B cell (primary cell): Measurements from ENCODE around the gene HSH2D. TPM values are rescaled to one million over a fixed set of nuclear protein-coding genes. Genes with fewer than 3 reads are reported as not detected.
A peak's percentile ranks its signal among the peaks of the same experiment; 100 is the strongest.

Experiments
- ATAC-seq: fragments of 200-7000 bp; cut with Tn5 transposase; one replicate; pipeline ENCODE4 v1.10.0; 2021; ENCODE audit warnings: low read depth, mild to moderate bottlenecking, moderate number of reproducible peaks, moderate library complexity
- CTCF ChIA-PET: fragments of 350-600 bp; sonication (Branson Sonifier 250); formaldehyde crosslinking; loops from one replicate; lab custom pipeline; 2021; ENCODE audit warnings: antibody characterized with exemption, inconsistent platforms; lab: Charles Lee
- POLR2A ChIA-PET: fragments of 350-600 bp; sonication (Branson Sonifier 250); formaldehyde crosslinking; loops from one replicate; lab custom pipeline; 2021; ENCODE audit warnings: antibody characterized with exemption; lab: Charles Lee
- DNase-seq: peaks from one replicate; pipeline ENCODE4 v3.0.0; 2013
- H2AFZ ChIP-seq: 2 replicates; pipeline ENCODE4 v1.6.1; 2012; ENCODE audit warnings: mild to moderate bottlenecking, low read depth, low read length; ENCODE audit not compliant: insufficient read depth, poor library complexity, severe bottlenecking
- H3K27ac ChIP-seq, 2 donors: 1 replicate in 1 of 2; 2 replicates in 1 of 2; pipeline ENCODE4 v1.5.1; 2012 to 2013; ENCODE audit warnings: low read length in 2 of 2, mild to moderate bottlenecking in 2 of 2, moderate library complexity in 1 of 2
- H3K27me3 ChIP-seq, 4 experiments: fragments of 200-600 bp in 1 of 4; sonication (generic) in 1 of 4; replicated peaks in 1 of 4; 1 replicate in 2 of 4; 2 replicates in 2 of 4; pipeline versions ENCODE4 v1.6.1 to v1.7.0; 2013 to 2016; ENCODE audit warnings: low read length in 3 of 4, mild to moderate bottlenecking in 2 of 4, mixed read lengths in 1 of 4, moderate library complexity in 1 of 4; ENCODE audit not compliant: insufficient read depth in 4 of 4, control insufficient read depth in 3 of 4; ENCODE audit errors: control extremely low read depth in 1 of 4
- H3K36me3 ChIP-seq, 2 experiments: replicated peaks in 1 of 2; 1 replicate in 1 of 2; 2 replicates in 1 of 2; pipeline versions ENCODE4 v1.6.1 to v1.7.1; 2013; ENCODE audit warnings: low read length in 1 of 2; ENCODE audit not compliant: insufficient read depth in 2 of 2, control insufficient read depth in 1 of 2; ENCODE audit errors: control extremely low read depth in 1 of 2, extremely low read depth in 1 of 2
- H3K4me1 ChIP-seq, 2 donors: fragments of 200-600 bp in 1 of 2; sonication (generic) in 1 of 2; 1 replicate in 1 of 2; 2 replicates in 1 of 2; pipeline versions ENCODE4 v1.5.1 to v1.6.1; 2013 to 2017; ENCODE audit warnings: low read length in 2 of 2; ENCODE audit not compliant: control insufficient read depth in 2 of 2, insufficient read depth in 2 of 2
- H3K4me2 ChIP-seq: replicated peaks from 2 replicates; pipeline ENCODE3; 2012; ENCODE audit warnings: mild to moderate bottlenecking, low read depth, low read length; ENCODE audit not compliant: poor library complexity, severe bottlenecking
- H3K4me3 ChIP-seq, 5 experiments: fragments of 200-600 bp in 1 of 5; sonication (generic) in 1 of 5; 1 replicate in 3 of 5; 2 replicates in 2 of 5; pipeline versions ENCODE4 v1.5.1 to v1.7.0; 2011 to 2016; ENCODE audit warnings: low read length in 4 of 5, mild to moderate bottlenecking in 4 of 5, low read depth in 2 of 5, control low read depth in 1 of 5, moderate library complexity in 1 of 5; ENCODE audit not compliant: insufficient read depth in 1 of 5; ENCODE audit errors: control extremely low read depth in 1 of 5, extremely low read depth in 1 of 5
- H3K79me2 ChIP-seq: fragments of 200-600 bp; sonication (generic); one replicate; pipeline ENCODE4 v1.6.0; 2016; ENCODE audit warnings: low read length; ENCODE audit not compliant: control insufficient read depth, insufficient read depth
- H3K9ac ChIP-seq: fragments of 200-600 bp; sonication (generic); 2 replicates; pipeline ENCODE4 v1.6.1; 2017; ENCODE audit warnings: mild to moderate bottlenecking, low read length, moderate library complexity
- H3K9me3 ChIP-seq, 3 donors: one replicate each; pipeline versions ENCODE4 v1.6.1 to v1.7.1; 2013; ENCODE audit warnings: low read length in 2 of 3; ENCODE audit not compliant: control insufficient read depth in 2 of 3, insufficient read depth in 1 of 3; ENCODE audit errors: control extremely low read depth in 1 of 3
- H4K20me1 ChIP-seq: 2 replicates; pipeline ENCODE4 v1.6.0; 2012; ENCODE audit warnings: mild to moderate bottlenecking, low read length; ENCODE audit not compliant: insufficient read depth, control insufficient read depth, poor library complexity, severe bottlenecking
- H3K27ac Mint-ChIP-seq: one replicate; pipeline ENCODE4 v1.8.0; 2021; ENCODE audit warnings: mixed read lengths
- H3K27me3 Mint-ChIP-seq: one replicate; pipeline ENCODE4 v1.8.0; 2021; ENCODE audit warnings: mixed read lengths
- H3K4me1 Mint-ChIP-seq: one replicate; pipeline ENCODE4 v1.8.0; 2021; ENCODE audit warnings: mixed read lengths
- H3K4me3 Mint-ChIP-seq: one replicate; pipeline ENCODE4 v1.8.0; 2021; ENCODE audit warnings: mixed read lengths
- H3K9me3 Mint-ChIP-seq: one replicate; pipeline ENCODE4 v1.8.0; 2022; ENCODE audit warnings: mixed read lengths; ENCODE audit not compliant: insufficient read depth
- EZH2 ChIP-seq: IDR thresholded peaks from 2 replicates; pipeline ENCODE4 v1.6.1; 2012; ENCODE audit warnings: borderline replicate concordance, low read depth, mild to moderate bottlenecking, moderate library complexity, low read length; ENCODE audit not compliant: insufficient read depth, poor library complexity, severe bottlenecking
- WGBS: methylation state at CpG from one replicate; pipeline ENCODE4 v1.1.5; 2013; ENCODE audit warnings: missing lambda C conversion rate; ENCODE audit not compliant: insufficient coverage; 5-methylcytosine and 5-hydroxymethylcytosine counted together
- intact Hi-C: fragments of 100-400 bp; cut with micrococcal nuclease; formaldehyde crosslinking; loops from one replicate; pipeline ENCODE4 v1.10.0; 2022
- polyA plus RNA-seq: library from polyadenylated mRNA; depleted of rRNA; stranded (reverse); fragments of >200 nt; gene quantifications from 2 replicates; pipeline ENCODE4 v1.2.3, GENCODE V29; 2012
- total RNA-seq, 2 donors: library from RNA; stranded (reverse); fragments of 120-200 nt in 1 of 2; gene quantifications; 1 replicate in 1 of 2; 2 replicates in 1 of 2; pipeline versions ENCODE4 v1.2.3 to v1.2.4, GENCODE V29; 2013 to 2022
- TF ChIP-seq, protein P1 (sequence below): fragments of 200-600 bp; IDR thresholded peaks from one replicate; pipeline ENCODE4 v1.8.0; 2022; ENCODE audit warnings: antibody characterized with exemption, mild to moderate bottlenecking

Gene HSH2D
- total and polyA plus RNA-seq, 2 donors (not counting 1 experiment from before 2014, with no cell fraction given): 259 to 299 TPM

GRCh38 chr19:16200038-16201010 is 56.8 kb downstream of the HSH2D start:
- Histone ChIP-seq H3K4me2 (no peak overlapping the region), H3K4me1 (peaks cover 18 to 39% of the 10 kb centered on the region in 2 donors), H3K27ac (no peak overlapping the region), H3K27me3 (no peaks in the 10 kb centered on the region), H3K4me3 (no peak overlapping the region), H2AFZ (no peak overlapping the region), H3K9me3 (no peaks in the 10 kb centered on the region), H3K36me3 (peaks cover 0 to 34% of the 10 kb centered on the region in 2 experiments), H3K79me2 (peaks cover 74% of the 10 kb centered on the region), H3K9ac (no peak overlapping the region), H4K20me1 (peaks cover 57% of the 10 kb centered on the region)
- 92% methylated on average over 20 of the region's 20 CpGs for whole genome bisulfite sequencing
- ChIA-PET CTCF (interaction anchor here (1.5 kb wide), 1 partner anchor 15 kb away, joined by 5 read pairs; the partner anchor contains the start of gene FAM32A), POLR2A (no interaction called here)
- intact Hi-C loops: no loop called here
- Mint-ChIP-seq H3K27ac (peak overlapping the region; percentile 54), H3K4me3 (peak overlapping the region; percentile 40), H3K27me3 (no peaks in the 10 kb centered on the region), H3K4me1 (peaks cover 46% of the 10 kb centered on the region), H3K9me3 (no peaks in the 10 kb centered on the region)
- DNase-seq (no peak), ATAC-seq (no peak)
- TF ChIP-seq EZH2: no peak
- TF ChIP-seq, protein P1, sequence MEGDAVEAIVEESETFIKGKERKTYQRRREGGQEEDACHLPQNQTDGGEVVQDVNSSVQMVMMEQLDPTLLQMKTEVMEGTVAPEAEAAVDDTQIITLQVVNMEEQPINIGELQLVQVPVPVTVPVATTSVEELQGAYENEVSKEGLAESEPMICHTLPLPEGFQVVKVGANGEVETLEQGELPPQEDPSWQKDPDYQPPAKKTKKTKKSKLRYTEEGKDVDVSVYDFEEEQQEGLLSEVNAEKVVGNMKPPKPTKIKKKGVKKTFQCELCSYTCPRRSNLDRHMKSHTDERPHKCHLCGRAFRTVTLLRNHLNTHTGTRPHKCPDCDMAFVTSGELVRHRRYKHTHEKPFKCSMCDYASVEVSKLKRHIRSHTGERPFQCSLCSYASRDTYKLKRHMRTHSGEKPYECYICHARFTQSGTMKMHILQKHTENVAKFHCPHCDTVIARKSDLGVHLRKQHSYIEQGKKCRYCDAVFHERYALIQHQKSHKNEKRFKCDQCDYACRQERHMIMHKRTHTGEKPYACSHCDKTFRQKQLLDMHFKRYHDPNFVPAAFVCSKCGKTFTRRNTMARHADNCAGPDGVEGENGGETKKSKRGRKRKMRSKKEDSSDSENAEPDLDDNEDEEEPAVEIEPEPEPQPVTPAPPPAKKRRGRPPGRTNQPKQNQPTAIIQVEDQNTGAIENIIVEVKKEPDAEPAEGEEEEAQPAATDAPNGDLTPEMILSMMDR: no peak

DNA sequence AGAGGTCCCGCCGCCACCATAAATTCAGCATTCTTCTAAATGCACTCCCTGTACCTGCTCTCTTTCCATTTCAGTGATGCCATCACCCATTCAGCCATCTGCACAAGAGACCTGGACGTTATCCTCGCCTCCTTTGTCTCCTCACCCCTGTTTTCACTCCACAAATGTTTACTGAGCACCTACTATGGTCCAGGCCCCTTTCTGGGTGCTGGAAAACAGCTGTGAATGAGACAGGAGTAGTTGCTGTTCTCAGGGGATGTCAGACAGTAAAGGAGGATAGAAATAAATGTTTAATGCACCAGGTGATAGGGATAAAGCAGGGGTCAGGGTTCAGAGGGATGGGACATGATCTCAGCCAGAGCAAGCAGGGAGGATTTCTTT is 57.5 kb downstream of the HSH2D start:
- TF ChIP-seq, protein P1: no peak
- no peak for TF ChIP-seq EZH2
- Histone ChIP-seq H3K9me3 (no peaks in the 10 kb centered on the region), H3K79me2 (peaks cover 75% of the 10 kb centered on the region), H3K4me2 (no peak overlapping the region), H3K36me3 (peaks cover 0 to 40% of the 10 kb centered on the region in 2 experiments), H4K20me1 (peaks cover 59% of the 10 kb centered on the region), H3K27me3 (no peaks in the 10 kb centered on the region), H2AFZ (no peak overlapping the region), H3K4me3 (no peak overlapping the region), H3K9ac (no peak overlapping the region), H3K27ac (no peak overlapping the region), H3K4me1 (peaks cover 18 to 39% of the 10 kb centered on the region in 2 donors)
- H3K4me1 Mint-ChIP-seq: peaks cover 46% of the 10 kb centered on the region
- H3K27ac Mint-ChIP-seq: no peak overlapping the region
- DNase-seq (no peak), ATAC-seq (no peak)
- ChIA-PET CTCF (no interaction called here), POLR2A (no interaction called here)
- WGBS: 94% methylated on average over 2 of the region's 4 CpGs
- no peaks in the 10 kb centered on the region for H3K9me3 Mint-ChIP-seq
- intact Hi-C loops: no loop called here
- H3K27me3 Mint-ChIP-seq: no peaks in the 10 kb centered on the region
- no peak overlapping the region for H3K4me3 Mint-ChIP-seq
